SK-N-SH treated with all-trans-retinoic acid at 6 μM for 48 hours (cell line): ENCODE measurements around the gene USP46.

Source experiments
- ATAC-seq: fragments of 200-7000 bp; cut with Tn5 transposase; 3 replicates; pipeline ENCODE4 v1.9.1; 2020; ENCODE audit warnings: mild to moderate bottlenecking, moderate library complexity
- ARNTL ChIP-seq: fragments of 450-650 bp; formaldehyde crosslinking; IDR thresholded peaks from 2 replicates; pipeline ENCODE4 v1.5.0; 2020; ENCODE audit warnings: low read depth, mild to moderate bottlenecking, moderate library complexity, borderline replicate concordance
- CREB5 ChIP-seq: fragments of 250-450 bp; sonication (Bioruptor Pico); IDR thresholded peaks from 2 replicates; pipeline ENCODE4 v1.5.1; 2020; ENCODE audit warnings: low read depth, mild to moderate bottlenecking, moderate library complexity
- CSDC2 ChIP-seq: fragments of 250-450 bp; sonication (Bioruptor Pico); IDR thresholded peaks from 2 replicates; pipeline ENCODE4 v1.5.0; 2020; ENCODE audit warnings: mild to moderate bottlenecking, moderate library complexity
- ESRRG ChIP-seq: fragments of 250-450 bp; sonication (Bioruptor Pico); IDR thresholded peaks from 2 replicates; pipeline ENCODE4 v1.6.1; 2021; ENCODE audit warnings: mild to moderate bottlenecking
- OSR1 ChIP-seq: fragments of 250-450 bp; sonication (Bioruptor Pico); IDR thresholded peaks from 2 replicates; pipeline ENCODE4 v1.8.0; 2022; ENCODE audit warnings: moderate library complexity, mild to moderate bottlenecking, inconsistent platforms
- PATZ1 ChIP-seq: fragments of 250-450 bp; sonication (Bioruptor Pico); IDR thresholded peaks from 2 replicates; pipeline ENCODE4 v1.8.0; 2020; ENCODE audit warnings: mild to moderate bottlenecking, moderate library complexity, borderline replicate concordance
- POU6F1 ChIP-seq: fragments of 250-450 bp; sonication (Bioruptor Pico); IDR thresholded peaks from 2 replicates; pipeline ENCODE4 v1.8.0; 2021; ENCODE audit warnings: low read depth, mild to moderate bottlenecking, moderate library complexity, borderline replicate concordance
- PPARA ChIP-seq: fragments of 250-450 bp; sonication (Bioruptor Pico); IDR thresholded peaks from 2 replicates; pipeline ENCODE4 v1.5.0; 2020; ENCODE audit warnings: mild to moderate bottlenecking, borderline replicate concordance
- RARB ChIP-seq: fragments of 250-450 bp; sonication (Bioruptor Pico); IDR thresholded peaks from 2 replicates; pipeline ENCODE4 v1.8.0; 2021; ENCODE audit warnings: mild to moderate bottlenecking, moderate library complexity
- SNAI2 ChIP-seq: fragments of 250-450 bp; sonication (Bioruptor Pico); IDR thresholded peaks from 2 replicates; pipeline ENCODE4 v1.5.0; 2020; ENCODE audit warnings: mild to moderate bottlenecking, moderate library complexity
- TOX ChIP-seq: fragments of 250-450 bp; sonication (Bioruptor Pico); IDR thresholded peaks from 2 replicates; pipeline ENCODE4 v1.8.0; 2021; ENCODE audit warnings: mild to moderate bottlenecking, moderate library complexity, borderline replicate concordance
- TSHZ2 ChIP-seq: fragments of 250-450 bp; sonication (Bioruptor Pico); IDR thresholded peaks from 2 replicates; pipeline ENCODE4 v1.5.0; 2020; ENCODE audit warnings: mild to moderate bottlenecking, moderate library complexity
- ZC3H10 ChIP-seq: fragments of 250-450 bp; sonication (Bioruptor Pico); IDR thresholded peaks from 2 replicates; pipeline ENCODE4 v1.5.1; 2021; ENCODE audit warnings: mild to moderate bottlenecking, moderate library complexity
- ZFP30 ChIP-seq: fragments of 450-650 bp; formaldehyde crosslinking; IDR thresholded peaks from 2 replicates; pipeline ENCODE4 v1.5.0; 2022; ENCODE audit warnings: mild to moderate bottlenecking, moderate library complexity
- ZNF8 ChIP-seq: fragments of 450-650 bp; formaldehyde crosslinking; IDR thresholded peaks from 2 replicates; pipeline ENCODE4 v1.5.0; 2020; ENCODE audit warnings: mild to moderate bottlenecking, moderate library complexity
- TF ChIP-seq, protein P1 (sequence below): fragments of 250-450 bp; sonication (Bioruptor Pico); IDR thresholded peaks from 2 replicates; pipeline ENCODE4 v1.5.1; 2021; ENCODE audit warnings: mild to moderate bottlenecking, moderate library complexity

USP46 gene

GRCh38 chr4:52628543-52628942 is 30.6 kb downstream of the USP46 start (continued):
- TF ChIP-seq TOX (no peak), CREB5 (CRISPR knock-in tag) (no peak), ARNTL (CRISPR knock-in tag) (no peak), ESRRG (no peak), SNAI2 (CRISPR knock-in tag) (no peak), RARB (no peak), TSHZ2 (CRISPR knock-in tag) (no peak), ZNF8 (CRISPR knock-in tag) (no peak)
- TF ChIP-seq, all 23 proteins: peak for 0

- TF ChIP-seq ZFP30 (CRISPR knock-in tag) (no peak), PPARA (CRISPR knock-in tag) (no peak), CSDC2 (CRISPR knock-in tag) (no peak), ZC3H10 (CRISPR knock-in tag) (no peak), ARNTL (CRISPR knock-in tag) (no peak), POU6F1 (CRISPR knock-in tag) (no peak), PATZ1 (no peak), CREB5 (CRISPR knock-in tag) (no peak), OSR1 (no peak), TSHZ2 (CRISPR knock-in tag) (no peak), RARB (no peak), SNAI2 (CRISPR knock-in tag) (no peak)
- TF ChIP-seq, protein P1, sequence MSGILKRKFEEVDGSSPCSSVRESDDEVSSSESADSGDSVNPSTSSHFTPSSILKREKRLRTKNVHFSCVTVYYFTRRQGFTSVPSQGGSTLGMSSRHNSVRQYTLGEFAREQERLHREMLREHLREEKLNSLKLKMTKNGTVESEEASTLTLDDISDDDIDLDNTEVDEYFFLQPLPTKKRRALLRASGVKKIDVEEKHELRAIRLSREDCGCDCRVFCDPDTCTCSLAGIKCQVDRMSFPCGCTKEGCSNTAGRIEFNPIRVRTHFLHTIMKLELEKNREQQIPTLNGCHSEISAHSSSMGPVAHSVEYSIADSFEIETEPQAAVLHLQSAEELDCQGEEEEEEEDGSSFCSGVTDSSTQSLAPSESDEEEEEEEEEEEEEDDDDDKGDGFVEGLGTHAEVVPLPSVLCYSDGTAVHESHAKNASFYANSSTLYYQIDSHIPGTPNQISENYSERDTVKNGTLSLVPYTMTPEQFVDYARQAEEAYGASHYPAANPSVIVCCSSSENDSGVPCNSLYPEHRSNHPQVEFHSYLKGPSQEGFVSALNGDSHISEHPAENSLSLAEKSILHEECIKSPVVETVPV (CRISPR knock-in tag): no peak
- TF ChIP-seq, all 23 proteins: peak for 0
- no peak for ATAC-seq
These were observed 31.2 kb downstream of the USP46 start for GRCh38 chr4:52627876-52628275.
